IPS DF 19.7 (cell line): ENCODE data around the gene TEAD4.

ENCODE experiments used
- DNase-seq: peaks from one replicate; pipeline ENCODE4 v3.0.0-alpha.2; 2013; ENCODE audit warnings: low read depth, low spot score

The TEAD4 gene

GRCh38 chr12:3032161-3032560 is 73.0 kb downstream of the TEAD4 start:
- no peak for DNase-seq

DNA sequence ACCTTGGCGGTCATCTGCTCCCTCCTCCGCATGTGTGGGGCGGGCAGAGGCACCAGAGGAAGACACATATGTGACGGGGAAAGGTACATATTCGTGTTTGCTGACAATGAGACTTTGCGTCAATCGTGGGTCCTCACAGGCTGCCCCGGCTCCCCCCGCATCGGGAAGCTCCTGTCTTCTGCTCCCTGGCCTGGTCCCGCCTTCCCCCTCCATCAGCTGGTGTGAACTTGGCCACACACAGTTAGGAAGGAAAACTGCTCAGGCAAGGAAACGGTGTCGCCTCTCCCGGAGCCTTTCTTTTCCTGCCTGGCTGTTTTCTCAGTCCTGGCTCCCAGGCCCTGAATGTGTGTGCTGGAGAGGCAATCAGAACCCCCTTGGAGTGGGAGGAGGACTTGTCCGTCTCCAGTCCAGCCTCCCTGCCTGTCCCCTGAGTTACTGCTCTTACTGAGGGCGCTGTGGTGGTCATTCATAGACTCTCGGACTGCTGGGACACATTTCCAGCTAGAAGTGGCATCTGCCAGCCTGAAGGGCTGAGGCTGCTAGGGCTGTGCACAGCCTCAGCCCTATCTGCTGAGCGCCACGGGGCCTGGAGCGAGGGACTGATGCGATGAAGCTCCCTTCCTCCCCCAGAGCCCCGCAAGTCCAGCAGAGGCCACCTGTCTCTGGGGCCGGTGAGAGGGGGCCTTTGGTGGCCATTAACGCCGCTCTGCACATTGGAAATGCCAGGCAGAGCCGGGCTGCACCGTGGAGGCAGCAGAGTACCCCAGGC is 73.8 kb downstream of the TEAD4 start:
- no peak for DNase-seq

- DNase-seq, result no peak
Observed at GRCh38 chr12:3033539-3033867, 74.3 kb downstream of the TEAD4 start.

- DNase-seq, result peak; percentile 60
Observed at GRCh38 chr12:3034067-3034750, 75.0 kb downstream of the TEAD4 start.

DNA sequence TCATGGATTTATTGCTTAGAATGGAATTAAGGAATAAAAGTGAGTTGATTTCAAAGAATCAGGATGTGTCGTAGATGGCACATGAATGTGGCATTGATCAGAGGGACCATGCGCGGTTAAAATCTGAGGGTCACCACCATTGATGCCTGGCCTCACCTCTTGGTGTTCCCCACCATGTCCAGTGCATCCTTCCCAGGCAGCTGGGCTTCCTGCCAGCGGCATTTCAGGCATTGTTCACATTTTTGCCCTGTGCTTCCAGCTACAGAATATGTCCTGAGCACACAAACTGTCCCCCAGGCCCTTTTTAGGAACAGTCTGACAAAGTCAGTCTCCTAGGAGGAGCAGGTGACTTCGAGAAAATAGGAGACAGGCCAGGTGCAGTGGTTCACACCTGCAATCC is 76.0 kb downstream of the TEAD4 start:
- no peak for DNase-seq

DNA sequence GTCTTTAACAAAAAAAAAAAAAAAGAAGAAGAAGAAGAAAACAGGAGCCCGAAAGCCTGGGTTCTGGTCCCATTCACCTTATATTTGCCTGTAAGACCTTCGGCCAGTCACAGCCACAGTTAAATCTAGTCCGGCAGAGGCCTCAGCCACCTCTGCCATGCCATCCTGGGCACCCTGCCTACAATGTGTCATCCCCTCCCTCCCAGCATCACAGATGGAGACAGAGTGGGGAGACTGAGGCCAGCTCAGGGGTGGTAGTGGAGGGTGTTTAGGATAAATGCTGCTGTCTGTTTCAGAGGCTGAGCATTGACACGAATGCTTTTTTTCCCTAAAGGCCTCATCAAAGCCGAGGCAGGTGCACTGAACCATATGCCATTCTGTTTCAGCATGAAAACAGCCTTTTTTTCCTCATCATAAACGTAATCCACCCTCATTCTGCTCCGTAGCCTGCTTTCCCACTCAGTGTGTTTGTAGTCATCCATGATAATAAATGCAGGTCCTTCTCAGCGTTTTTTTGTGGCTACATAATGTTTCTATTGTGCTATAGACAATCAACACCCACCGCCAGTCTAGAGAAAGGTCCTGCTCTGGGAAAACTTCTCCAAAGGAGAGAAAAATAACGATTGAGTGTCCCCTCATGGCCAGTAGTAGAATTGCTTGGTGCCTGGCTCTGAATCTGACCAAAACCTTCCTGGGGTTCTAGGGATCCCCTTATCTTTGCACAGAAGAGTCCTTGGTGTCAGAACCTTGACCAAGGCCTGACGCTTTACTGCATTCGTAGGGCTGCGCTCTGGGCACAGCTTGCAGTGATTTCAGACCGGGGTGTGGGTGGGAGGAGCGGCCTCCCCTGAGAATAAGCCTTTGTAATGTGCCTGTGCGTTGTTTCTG is 76.9 kb downstream of the TEAD4 start:
- no peak for DNase-seq

DNA sequence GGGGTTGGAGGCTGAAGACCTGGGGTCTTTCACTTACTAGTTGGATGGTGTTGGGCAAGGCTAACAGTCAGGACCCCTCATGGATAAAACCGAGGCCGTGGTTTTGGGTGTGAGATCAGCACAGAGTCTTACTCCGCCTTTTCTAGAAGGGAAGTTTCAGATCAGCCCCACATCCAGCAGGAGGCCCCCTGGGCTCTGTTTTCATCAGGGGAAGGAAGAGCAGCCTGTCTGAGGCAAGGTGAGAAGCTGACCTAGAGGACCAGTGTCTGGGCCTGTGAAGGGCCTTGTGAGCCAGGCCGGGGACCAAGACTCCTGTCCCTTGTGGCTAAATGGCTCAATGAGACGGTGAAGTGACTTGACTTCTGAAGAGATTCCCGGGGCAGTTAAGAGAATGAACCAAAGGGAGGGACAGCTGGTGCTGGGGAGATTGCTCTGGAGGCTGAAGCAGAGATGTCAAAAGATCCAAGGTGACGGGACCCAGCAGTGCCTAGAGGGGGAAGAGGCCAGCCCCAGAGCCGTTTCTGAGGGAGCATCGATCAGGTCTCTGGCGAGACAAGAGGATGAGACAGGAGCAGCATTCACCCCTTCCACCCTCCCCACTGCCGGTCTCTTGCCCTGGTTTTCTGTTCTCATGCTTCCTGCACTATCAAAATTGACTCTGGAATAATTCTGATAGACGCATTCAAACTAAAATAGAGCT is 77.9 kb downstream of the TEAD4 start:
- DNase-seq, result no peak

GRCh38 chr12:3038166-3038565 is 79.0 kb downstream of the TEAD4 start:
- DNase-seq, result no peak

DNA sequence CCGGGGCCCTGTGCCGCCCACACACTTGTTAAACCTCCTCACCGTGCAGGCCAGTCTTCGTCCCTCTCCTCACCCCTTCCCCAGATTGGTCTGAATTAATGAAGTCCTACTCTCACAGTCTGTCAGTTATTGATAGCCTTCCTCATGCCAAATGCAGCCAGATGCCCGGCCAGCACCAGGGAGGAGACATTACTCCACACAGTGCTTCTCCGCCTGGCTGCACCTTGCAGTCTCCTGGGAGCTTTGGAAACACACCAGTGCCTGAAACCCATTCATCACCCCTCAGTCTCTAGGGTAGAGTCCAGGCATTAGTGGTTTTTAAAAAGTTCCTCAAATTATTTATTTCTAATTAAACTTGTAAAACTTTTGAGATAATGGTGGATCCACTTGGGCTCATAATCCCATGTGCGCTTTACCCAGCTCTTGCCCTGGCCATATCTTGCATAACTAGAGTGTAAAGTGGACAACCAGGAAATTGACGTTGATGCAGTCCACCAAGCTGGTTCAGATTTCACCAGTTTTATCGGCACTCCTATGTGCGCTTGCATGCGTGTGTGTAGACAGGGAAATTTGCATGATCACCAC is 79.8 kb downstream of the TEAD4 start:
- no peak for DNase-seq

GRCh38 chr12:3040026-3040656 is 80.9 kb downstream of the TEAD4 start:
- no peak for DNase-seq

- DNase-seq, result no peak
Observed at GRCh38 chr12:3040663-3041544, 81.7 kb downstream of the TEAD4 start.

GRCh38 chr12:3041558-3042164 is 82.5 kb downstream of the TEAD4 start:
- DNase-seq, result peak; percentile 42

GRCh38 chr12:3042394-3042793 is 83.2 kb downstream of the TEAD4 start:
- no peak for DNase-seq

DNA sequence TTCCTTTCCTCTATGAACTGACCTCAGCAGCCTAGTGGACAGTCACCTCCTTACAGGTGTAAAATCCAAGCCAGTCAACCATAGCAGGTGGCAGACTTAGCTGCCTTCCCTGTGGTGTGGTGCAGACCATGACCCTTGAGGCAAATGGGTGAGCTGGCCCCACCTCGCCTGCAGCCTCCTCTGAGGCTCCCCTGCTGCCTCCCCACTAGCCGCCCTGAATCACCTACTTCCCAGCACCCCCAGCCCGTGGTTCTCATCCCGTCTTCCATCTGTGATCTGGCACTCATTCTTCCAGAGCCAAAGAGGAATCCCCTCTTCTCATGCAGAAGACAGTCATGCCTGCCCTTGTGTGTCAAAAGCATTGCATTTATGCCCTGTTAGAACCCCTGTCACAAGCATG is 83.6 kb downstream of the TEAD4 start:
- no peak for DNase-seq

- no peak for DNase-seq
Observed at GRCh38 chr12:3043406-3043805, 84.2 kb downstream of the TEAD4 start.

GRCh38 chr12:3044141-3044630 is 85.0 kb downstream of the TEAD4 start:
- no peak for DNase-seq

DNA sequence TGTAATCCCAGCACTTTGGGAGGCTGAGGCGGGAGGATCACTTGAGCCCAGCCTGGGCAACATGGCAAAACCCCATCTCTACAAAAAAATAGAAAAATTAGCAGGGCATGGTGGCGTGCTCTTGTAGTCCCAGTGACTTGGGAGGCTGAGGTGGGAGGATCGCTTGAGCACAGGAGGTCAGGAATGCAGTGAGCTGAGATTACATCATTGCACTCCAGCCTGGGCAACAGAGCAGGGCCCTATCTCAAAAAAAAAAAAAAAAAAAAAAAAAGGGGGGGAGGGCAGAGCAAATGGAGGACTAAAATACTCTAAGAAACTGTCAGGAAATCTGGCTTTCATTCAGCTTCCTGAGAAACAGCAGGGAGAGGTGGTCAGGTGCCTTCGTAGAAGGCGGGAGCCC is 86.3 kb downstream of the TEAD4 start:
- no peak for DNase-seq

DNA sequence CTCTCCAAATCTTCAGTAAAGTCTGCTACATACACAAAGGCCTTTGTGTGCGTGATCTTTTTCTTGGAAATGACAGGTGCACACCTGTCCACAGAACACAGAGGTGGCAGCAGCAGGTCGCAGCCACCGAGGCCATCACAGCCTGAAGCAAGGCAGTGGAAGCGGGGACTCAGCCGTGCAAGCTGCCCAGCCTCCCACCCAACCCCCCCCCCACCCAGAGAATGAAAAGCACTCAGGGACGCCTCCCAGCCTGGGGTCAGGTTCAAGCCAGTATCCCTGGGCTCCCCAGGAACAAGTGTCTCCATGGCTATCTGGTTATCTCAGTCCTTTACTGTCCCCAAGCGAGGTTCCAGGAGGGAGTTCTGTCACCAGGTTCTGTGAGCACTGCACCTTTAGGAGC is 86.8 kb downstream of the TEAD4 start:
- no peak for DNase-seq

- no peak for DNase-seq
Observed at GRCh38 chr12:3046441-3047200, 87.4 kb downstream of the TEAD4 start.
